T-helper 17 cell (primary cell): ENCODE data around the gene ATP5F1B. TPM values are rescaled to one million over a fixed set of nuclear protein-coding genes. Genes with fewer than 3 reads are reported as not detected.

ENCODE experiments used
- ATAC-seq: fragments of 150-1000 bp; cut with Tn5 transposase; 2 replicates; pipeline ENCODE4 v1.10.0; 2021; ENCODE audit warnings: mild to moderate bottlenecking, moderate library complexity
- DNase-seq, 3 donors: peaks; one replicate each; pipeline versions ENCODE4 v3.0.0 to v3.0.0-alpha.2; 2020 to 2021
- H3K9me3 ChIP-seq: one replicate; pipeline ENCODE4 v1.7.0; 2013; ENCODE audit warnings: low read length, mild to moderate bottlenecking; ENCODE audit not compliant: control insufficient read depth, poor library complexity, severe bottlenecking
- H3K27ac Mint-ChIP-seq: one replicate; pipeline ENCODE4 v1.8.0; 2022; ENCODE audit warnings: mild to moderate bottlenecking, moderate library complexity, mixed read lengths
- H3K27me3 Mint-ChIP-seq: one replicate; pipeline ENCODE4 v1.8.0; 2022; ENCODE audit warnings: mixed read lengths
- H3K36me3 Mint-ChIP-seq: one replicate; pipeline ENCODE4 v1.8.0; 2022; ENCODE audit warnings: low read depth, mixed read lengths
- H3K4me1 Mint-ChIP-seq: one replicate; pipeline ENCODE4 v1.8.0; 2022; ENCODE audit warnings: mild to moderate bottlenecking, mixed read lengths
- H3K4me3 Mint-ChIP-seq: one replicate; pipeline ENCODE4 v1.8.0; 2022; ENCODE audit warnings: mild to moderate bottlenecking, moderate library complexity, mixed read lengths
- total RNA-seq, 4 donors: library from RNA in 2 of 4; stranded (reverse) in 2 of 4; gene quantifications; one replicate each; pipeline ENCODE4 v1.2.3 and lab custom pipeline; 2022 to 2026

Gene ATP5F1B
- total RNA-seq, 2 donors from 2014 or later: 297 to 299 TPM

GRCh38 chr12:56622535-56622934 lies 23.2 kb downstream of the ATP5F1B start:
- no peak for DNase-seq
- H3K9me3 ChIP-seq: no peaks in the 10 kb centered on the region
- H3K4me1 Mint-ChIP-seq: peaks cover 30% of the 10 kb centered on the region
- H3K27me3 Mint-ChIP-seq: no peaks in the 10 kb centered on the region
- H3K27ac Mint-ChIP-seq: peak overlapping the region; percentile 51
- no peak overlapping the region for H3K4me3 Mint-ChIP-seq
- no peak for ATAC-seq
- peaks cover 2% of the 10 kb centered on the region for H3K36me3 Mint-ChIP-seq

GRCh38 chr12:56616925-56617324 lies 28.9 kb downstream of the ATP5F1B start:
- DNase-seq (no peak), ATAC-seq (no peak)
- no peaks in the 10 kb centered on the region for H3K9me3 ChIP-seq
- Mint-ChIP-seq H3K4me1 (peaks cover 14% of the 10 kb centered on the region), H3K27ac (peak overlapping the region; percentile 16), H3K4me3 (no peak overlapping the region), H3K36me3 (peaks cover 9% of the 10 kb centered on the region), H3K27me3 (no peaks in the 10 kb centered on the region)

GRCh38 chr12:56616244-56616643 lies 29.5 kb downstream of the ATP5F1B start:
- H3K27me3 Mint-ChIP-seq: no peaks in the 10 kb centered on the region
- peaks cover 14% of the 10 kb centered on the region for H3K4me1 Mint-ChIP-seq
- no peak overlapping the region for H3K4me3 Mint-ChIP-seq
- no peak overlapping the region for H3K27ac Mint-ChIP-seq
- H3K9me3 ChIP-seq: no peaks in the 10 kb centered on the region
- DNase-seq: no peak
- ATAC-seq: no peak
- peaks cover 9% of the 10 kb centered on the region for H3K36me3 Mint-ChIP-seq

GRCh38 chr12:56614627-56615026 lies 31.2 kb downstream of the ATP5F1B start:
- ATAC-seq (no peak), DNase-seq (no peak)
- H3K27me3 Mint-ChIP-seq: no peaks in the 10 kb centered on the region
- H3K4me3 Mint-ChIP-seq: no peak overlapping the region
- H3K9me3 ChIP-seq: no peaks in the 10 kb centered on the region
- H3K36me3 Mint-ChIP-seq: peaks cover 12% of the 10 kb centered on the region
- H3K4me1 Mint-ChIP-seq: peaks cover 15% of the 10 kb centered on the region
- peak overlapping the region; percentile 53 for H3K27ac Mint-ChIP-seq

- Mint-ChIP-seq H3K27ac (no peak overlapping the region), H3K27me3 (no peaks in the 10 kb centered on the region), H3K36me3 (peaks cover 17% of the 10 kb centered on the region), H3K4me1 (peaks cover 7% of the 10 kb centered on the region), H3K4me3 (no peak overlapping the region)
- ATAC-seq (no peak), DNase-seq (no peak)
- H3K9me3 ChIP-seq: no peaks in the 10 kb centered on the region
Observed at GRCh38 chr12:56604355-56604754, 41.4 kb downstream of the ATP5F1B start.

GRCh38 chr12:56602239-56602638 lies 43.5 kb downstream of the ATP5F1B start:
- H3K4me3 Mint-ChIP-seq: no peak overlapping the region

GRCh38 chr12:56601503-56601902 lies 44.3 kb downstream of the ATP5F1B start:
- H3K27ac Mint-ChIP-seq: peak overlapping the region; percentile 37
- H3K27me3 Mint-ChIP-seq: no peaks in the 10 kb centered on the region
- peaks cover 9% of the 10 kb centered on the region for H3K4me1 Mint-ChIP-seq
- peaks cover 19% of the 10 kb centered on the region for H3K36me3 Mint-ChIP-seq
- no peak overlapping the region for H3K4me3 Mint-ChIP-seq
- H3K9me3 ChIP-seq: no peaks in the 10 kb centered on the region
- peak; percentile 48 for ATAC-seq
- no peak for DNase-seq

More at GRCh38 chr12:56602239-56602638, 43.5 kb downstream of the ATP5F1B start:
- no peak for DNase-seq
- Mint-ChIP-seq H3K27me3 (no peaks in the 10 kb centered on the region), H3K27ac (peak overlapping the region; percentile 37), H3K4me1 (peaks cover 9% of the 10 kb centered on the region), H3K36me3 (peaks cover 19% of the 10 kb centered on the region)
- no peaks in the 10 kb centered on the region for H3K9me3 ChIP-seq
- ATAC-seq: no peak

GRCh38 chr12:56600753-56601152 lies 45.0 kb downstream of the ATP5F1B start:
- no peaks in the 10 kb centered on the region for H3K27me3 Mint-ChIP-seq
- H3K4me3 Mint-ChIP-seq: no peak overlapping the region
- ATAC-seq (no peak), DNase-seq (no peak)
- H3K27ac Mint-ChIP-seq: peak overlapping the region; percentile 37
- H3K4me1 Mint-ChIP-seq: peaks cover 7% of the 10 kb centered on the region
- H3K36me3 Mint-ChIP-seq: peaks cover 13% of the 10 kb centered on the region
- H3K9me3 ChIP-seq: no peaks in the 10 kb centered on the region

- DNase-seq (no peak), ATAC-seq (no peak)
- no peaks in the 10 kb centered on the region for H3K9me3 ChIP-seq
- peaks cover 7% of the 10 kb centered on the region for H3K4me1 Mint-ChIP-seq
- H3K36me3 Mint-ChIP-seq: peaks cover 11% of the 10 kb centered on the region
- no peaks in the 10 kb centered on the region for H3K27me3 Mint-ChIP-seq
- no peak overlapping the region for H3K27ac Mint-ChIP-seq
- H3K4me3 Mint-ChIP-seq: no peak overlapping the region
Observed at GRCh38 chr12:56599797-56600196, 46.0 kb downstream of the ATP5F1B start.

- no peak for DNase-seq
- H3K9me3 ChIP-seq: no peaks in the 10 kb centered on the region
- H3K4me3 Mint-ChIP-seq: no peak overlapping the region
- H3K27ac Mint-ChIP-seq: no peak overlapping the region
- H3K27me3 Mint-ChIP-seq: no peaks in the 10 kb centered on the region
- H3K36me3 Mint-ChIP-seq: peaks cover 9% of the 10 kb centered on the region
- ATAC-seq: no peak
- H3K4me1 Mint-ChIP-seq: peaks cover 8% of the 10 kb centered on the region
Observed at GRCh38 chr12:56599041-56599440, 46.7 kb downstream of the ATP5F1B start.

GRCh38 chr12:56596815-56597214 lies 49.0 kb downstream of the ATP5F1B start:
- Mint-ChIP-seq H3K36me3 (peaks cover 6% of the 10 kb centered on the region), H3K27me3 (no peaks in the 10 kb centered on the region), H3K27ac (peak overlapping the region; percentile 27), H3K4me3 (no peak overlapping the region), H3K4me1 (peaks cover 10% of the 10 kb centered on the region)
- DNase-seq (no peak), ATAC-seq (no peak)
- no peaks in the 10 kb centered on the region for H3K9me3 ChIP-seq

- Mint-ChIP-seq H3K27ac (no peak overlapping the region), H3K4me3 (no peak overlapping the region), H3K4me1 (peaks cover 10% of the 10 kb centered on the region), H3K27me3 (no peaks in the 10 kb centered on the region), H3K36me3 (peaks cover 2% of the 10 kb centered on the region)
- no peaks in the 10 kb centered on the region for H3K9me3 ChIP-seq
- ATAC-seq (peak; percentile 74), DNase-seq (peak; percentile 34 to 55 (median 38))
Observed at GRCh38 chr12:56593909-56594621, 51.7 kb downstream of the ATP5F1B start.

GRCh38 chr12:56591961-56592360 lies 53.8 kb downstream of the ATP5F1B start:
- Mint-ChIP-seq H3K4me3 (no peak overlapping the region), H3K27ac (peak overlapping the region; percentile 8), H3K27me3 (no peaks in the 10 kb centered on the region), H3K36me3 (no peaks in the 10 kb centered on the region), H3K4me1 (peaks cover 7% of the 10 kb centered on the region)
- DNase-seq (no peak), ATAC-seq (no peak)
- H3K9me3 ChIP-seq: no peaks in the 10 kb centered on the region

- no peak for DNase-seq
- Mint-ChIP-seq H3K27me3 (no peaks in the 10 kb centered on the region), H3K4me3 (no peak overlapping the region), H3K36me3 (no peaks in the 10 kb centered on the region), H3K27ac (peak overlapping the region; percentile 16), H3K4me1 (peaks cover 7% of the 10 kb centered on the region)
- ATAC-seq: no peak
- no peaks in the 10 kb centered on the region for H3K9me3 ChIP-seq
Observed at GRCh38 chr12:56591126-56591525, 54.7 kb downstream of the ATP5F1B start.
